Neural cell (in vitro differentiated cells): ENCODE data around the gene GPR150. TPM values are rescaled to one million over a fixed set of nuclear protein-coding genes. Genes with fewer than 3 reads are reported as not detected.

Experiments used
- H2AFZ ChIP-seq: fragments of 200-600, 300-800 bp; sonication (generic), shearing (Covaris generic); 2 replicates; pipeline ENCODE4 v1.6.0; 2014; ENCODE audit warnings: low read depth, mild to moderate bottlenecking, antibody characterized with exemption, low read length, moderate library complexity
- H3F3A ChIP-seq: fragments of 200-600 bp; shearing (Covaris generic); 2 replicates; pipeline ENCODE4 v1.6.1; 2016; ENCODE audit warnings: mild to moderate bottlenecking, moderate library complexity, mixed read lengths, antibody characterized with exemption, low read length; ENCODE audit not compliant: insufficient read depth, poor library complexity, severe bottlenecking
- H3K27ac ChIP-seq: fragments of 200-600, 300-800 bp; sonication (generic), shearing (Covaris generic); 2 replicates; pipeline ENCODE4 v1.5.1; 2014; ENCODE audit warnings: mild to moderate bottlenecking, low read length, moderate library complexity
- H3K27me3 ChIP-seq: fragments of 300-800, 200-600 bp; sonication (generic), shearing (Covaris generic); 2 replicates; pipeline ENCODE4 v1.6.0; 2014; ENCODE audit warnings: mild to moderate bottlenecking, low read depth, low read length, moderate library complexity; ENCODE audit not compliant: insufficient read depth
- H3K36me3 ChIP-seq: fragments of 300-800, 200-600 bp; sonication (generic), shearing (Covaris generic); 2 replicates; pipeline ENCODE4 v1.5.1; 2014; ENCODE audit warnings: mild to moderate bottlenecking, antibody characterized with exemption, low read length, moderate library complexity; ENCODE audit not compliant: insufficient read depth
- H3K4me2 ChIP-seq: fragments of 300-800, 200-600 bp; sonication (generic), shearing (Covaris generic); 2 replicates; pipeline ENCODE4 v1.6.0; 2014; ENCODE audit warnings: mild to moderate bottlenecking, low read length
- H3K4me3 ChIP-seq: fragments of 300-800, 200-600 bp; sonication (generic), shearing (Covaris generic); 2 replicates; pipeline ENCODE4 v1.5.1; 2014; ENCODE audit warnings: mild to moderate bottlenecking, low read length, moderate library complexity
- H3K79me2 ChIP-seq: fragments of 200-600 bp; shearing (Covaris generic); replicated peaks from 2 replicates; pipeline ENCODE4 v1.6.0; 2014; ENCODE audit warnings: mild to moderate bottlenecking, low read length, moderate library complexity; ENCODE audit not compliant: insufficient read depth
- H3K9ac ChIP-seq: fragments of 300-800, 200-600 bp; sonication (generic), shearing (Covaris generic); 2 replicates; pipeline ENCODE4 v1.6.1; 2016; ENCODE audit warnings: mild to moderate bottlenecking, low read length, mixed read lengths
- H3K9me2 ChIP-seq: fragments of 200-600 bp; shearing (Covaris generic); 2 replicates; pipeline ENCODE4 v1.6.1; 2016; ENCODE audit warnings: mild to moderate bottlenecking, low read length, mixed read lengths; ENCODE audit not compliant: insufficient read depth
- H3K9me3 ChIP-seq: fragments of 200-600, 300-800 bp; sonication (generic), shearing (Covaris generic); 2 replicates; pipeline ENCODE4 v1.6.1; 2016; ENCODE audit warnings: mild to moderate bottlenecking, mixed run types, low read length, moderate library complexity, mixed read lengths
- H4K20me1 ChIP-seq: fragments of 200-600 bp; shearing (Covaris generic); 2 replicates; pipeline ENCODE4 v1.6.1; 2016; ENCODE audit warnings: mild to moderate bottlenecking, mixed run types; ENCODE audit not compliant: insufficient read depth
- EP300 ChIP-seq: fragments of 450-650 bp; conservative IDR thresholded peaks from 2 replicates; pipeline ENCODE4 v1.6.1; 2014; ENCODE audit warnings: antibody characterized with exemption, mild to moderate bottlenecking, moderate library complexity; ENCODE audit not compliant: poor library complexity, severe bottlenecking
- EZH2 ChIP-seq: fragments of 200-600, 300-800 bp; shearing (Covaris generic), sonication (generic); IDR thresholded peaks from 2 replicates; pipeline ENCODE4 v1.6.1; 2014; ENCODE audit warnings: antibody characterized with exemption, low read length, borderline replicate concordance, mild to moderate bottlenecking; ENCODE audit not compliant: insufficient read depth, poor library complexity, severe bottlenecking
- MXI1 ChIP-seq: fragments of 450-650 bp; conservative IDR thresholded peaks from 2 replicates; pipeline ENCODE4 v1.6.1; 2014; ENCODE audit warnings: antibody characterized with exemption, mild to moderate bottlenecking; ENCODE audit not compliant: poor library complexity, severe bottlenecking
- POLR2AphosphoS5 ChIP-seq: IDR thresholded peaks from 2 replicates; pipeline ENCODE4 v1.6.1; 2012
- RAD21 ChIP-seq: fragments of 450-650 bp; conservative IDR thresholded peaks from 2 replicates; pipeline ENCODE4 v1.6.1; 2014; ENCODE audit warnings: antibody characterized with exemption, mild to moderate bottlenecking, moderate library complexity
- SMC3 ChIP-seq: fragments of 450-650 bp; conservative IDR thresholded peaks from 2 replicates; pipeline ENCODE4 v1.6.1; 2014; ENCODE audit warnings: antibody characterized with exemption, mild to moderate bottlenecking, moderate library complexity; ENCODE audit not compliant: poor library complexity
- TAF1 ChIP-seq: IDR thresholded peaks from 2 replicates; pipeline ENCODE4 v1.6.1; 2012; ENCODE audit warnings: low read depth
- polyA minus RNA-seq: library from RNA; depleted of rRNA, polyadenylated mRNA; stranded (reverse); fragments of >200 nt; gene quantifications from 2 replicates; pipeline ENCODE4 v1.2.3, GENCODE V29; 2014
- polyA plus RNA-seq: library from polyadenylated mRNA; depleted of rRNA; stranded (reverse); fragments of >200 nt; gene quantifications from 2 replicates; pipeline ENCODE4 v1.2.3, GENCODE V29; 2014
- TF ChIP-seq, protein P1 (sequence below): fragments of 450-650 bp; IDR thresholded peaks from 2 replicates; pipeline ENCODE4 v1.5.1; 2014; ENCODE audit warnings: antibody characterized with exemption, mild to moderate bottlenecking, moderate library complexity; ENCODE audit not compliant: poor library complexity, severe bottlenecking
- TF ChIP-seq, protein P2 (sequence below): IDR thresholded peaks from 2 replicates; pipeline ENCODE4 v1.6.1; 2012; ENCODE audit warnings: borderline replicate concordance

GPR150 gene
- 0.22 TPM in 1 of 2 replicates, not detected in the other for polyA plus RNA-seq
- 0.23 TPM in 1 of 2 replicates, not detected in the other for polyA minus RNA-seq

DNA sequence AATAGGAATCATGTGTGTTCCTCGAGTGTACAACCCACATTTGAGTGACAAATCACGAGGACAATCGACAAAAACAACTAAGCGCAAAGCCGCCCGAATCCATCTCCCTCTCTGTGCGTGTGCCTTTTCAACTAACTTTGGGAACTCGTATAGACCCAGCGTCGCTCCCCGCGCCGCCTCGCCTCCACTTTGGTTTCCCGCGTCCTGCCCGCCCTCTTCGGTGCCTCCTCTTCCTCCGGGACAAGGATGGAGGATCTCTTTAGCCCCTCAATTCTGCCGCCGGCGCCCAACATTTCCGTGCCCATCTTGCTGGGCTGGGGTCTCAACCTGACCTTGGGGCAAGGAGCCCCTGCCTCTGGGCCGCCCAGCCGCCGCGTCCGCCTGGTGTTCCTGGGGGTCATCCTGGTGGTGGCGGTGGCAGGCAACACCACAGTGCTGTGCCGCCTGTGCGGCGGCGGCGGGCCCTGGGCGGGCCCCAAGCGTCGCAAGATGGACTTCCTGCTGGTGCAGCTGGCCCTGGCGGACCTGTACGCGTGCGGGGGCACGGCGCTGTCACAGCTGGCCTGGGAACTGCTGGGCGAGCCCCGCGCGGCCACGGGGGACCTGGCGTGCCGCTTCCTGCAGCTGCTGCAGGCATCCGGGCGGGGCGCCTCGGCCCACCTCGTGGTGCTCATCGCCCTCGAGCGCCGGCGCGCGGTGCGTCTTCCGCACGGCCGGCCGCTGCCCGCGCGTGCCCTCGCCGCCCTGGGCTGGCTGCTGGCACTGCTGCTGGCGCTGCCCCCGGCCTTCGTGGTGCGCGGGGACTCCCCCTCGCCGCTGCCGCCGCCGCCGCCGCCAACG, at the start of gene GPR150:
GPR150 (plus strand) TSS at position 58 of the 840 bp plus-strand sequence; CDS start at position 247, 189 bp downstream.
- no peaks in the 10 kb centered on the region for H3K9me2 ChIP-seq
- H4K20me1 ChIP-seq, result no peaks in the 10 kb centered on the region
- H2AFZ ChIP-seq, result no peak within 1 kb of the TSS
- H3K27ac ChIP-seq, result no peak within 1 kb of the TSS
- peaks cover 10% of the 10 kb centered on the region for H3F3A ChIP-seq
- H3K36me3 ChIP-seq, result no peaks in the 10 kb centered on the region
- peak within 1 kb of the TSS; percentile 71 for H3K4me3 ChIP-seq
- TF ChIP-seq EP300, result no peak
- TF ChIP-seq RAD21, result peak; percentile 21
- TF ChIP-seq, protein P1, sequence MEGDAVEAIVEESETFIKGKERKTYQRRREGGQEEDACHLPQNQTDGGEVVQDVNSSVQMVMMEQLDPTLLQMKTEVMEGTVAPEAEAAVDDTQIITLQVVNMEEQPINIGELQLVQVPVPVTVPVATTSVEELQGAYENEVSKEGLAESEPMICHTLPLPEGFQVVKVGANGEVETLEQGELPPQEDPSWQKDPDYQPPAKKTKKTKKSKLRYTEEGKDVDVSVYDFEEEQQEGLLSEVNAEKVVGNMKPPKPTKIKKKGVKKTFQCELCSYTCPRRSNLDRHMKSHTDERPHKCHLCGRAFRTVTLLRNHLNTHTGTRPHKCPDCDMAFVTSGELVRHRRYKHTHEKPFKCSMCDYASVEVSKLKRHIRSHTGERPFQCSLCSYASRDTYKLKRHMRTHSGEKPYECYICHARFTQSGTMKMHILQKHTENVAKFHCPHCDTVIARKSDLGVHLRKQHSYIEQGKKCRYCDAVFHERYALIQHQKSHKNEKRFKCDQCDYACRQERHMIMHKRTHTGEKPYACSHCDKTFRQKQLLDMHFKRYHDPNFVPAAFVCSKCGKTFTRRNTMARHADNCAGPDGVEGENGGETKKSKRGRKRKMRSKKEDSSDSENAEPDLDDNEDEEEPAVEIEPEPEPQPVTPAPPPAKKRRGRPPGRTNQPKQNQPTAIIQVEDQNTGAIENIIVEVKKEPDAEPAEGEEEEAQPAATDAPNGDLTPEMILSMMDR, result peak; percentile 40
- no peak for TF ChIP-seq MXI1
- no peak for TF ChIP-seq SMC3
- peak within 1 kb of the TSS; percentile 57 for H3K4me2 ChIP-seq
- no peaks in the 10 kb centered on the region for H3K79me2 ChIP-seq
- H3K27me3 ChIP-seq, result peaks cover 41% of the 10 kb centered on the region
- H3K9me3 ChIP-seq, result no peaks in the 10 kb centered on the region
- peak within 1 kb of the TSS; percentile 44 for H3K9ac ChIP-seq

DNA sequence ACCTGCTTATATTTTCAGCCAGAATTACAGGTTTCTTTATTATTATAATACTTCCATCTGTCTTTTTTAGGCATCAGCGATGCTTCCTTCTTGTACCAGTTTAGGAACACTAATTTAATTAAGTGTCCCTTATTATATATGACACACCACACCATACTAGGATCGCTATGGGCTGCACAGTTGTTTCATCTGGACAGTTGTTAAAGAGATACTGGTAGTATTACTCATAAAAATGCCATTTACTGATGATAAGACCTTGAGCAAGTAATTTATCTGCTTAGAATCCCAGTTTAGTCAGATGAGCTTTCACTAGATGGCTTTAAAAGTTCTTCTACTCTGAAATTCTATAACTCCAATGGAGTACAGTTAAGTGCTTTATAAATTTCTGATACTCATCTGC, 47.9 kb upstream of the GPR150 start:
- Histone ChIP-seq H3F3A (no peaks in the 10 kb centered on the region), H3K4me2 (no peak overlapping the region), H4K20me1 (no peaks in the 10 kb centered on the region), H3K79me2 (no peaks in the 10 kb centered on the region), H3K4me3 (no peak overlapping the region), H3K9me3 (no peaks in the 10 kb centered on the region), H3K27ac (no peak overlapping the region), H3K27me3 (no peaks in the 10 kb centered on the region), H3K9ac (no peak overlapping the region), H2AFZ (no peak overlapping the region), H3K36me3 (no peaks in the 10 kb centered on the region), H3K9me2 (no peaks in the 10 kb centered on the region)
- no peak for TF ChIP-seq EZH2
- no peak for TF ChIP-seq POLR2AphosphoS5
- TF ChIP-seq TAF1, result no peak

DNA sequence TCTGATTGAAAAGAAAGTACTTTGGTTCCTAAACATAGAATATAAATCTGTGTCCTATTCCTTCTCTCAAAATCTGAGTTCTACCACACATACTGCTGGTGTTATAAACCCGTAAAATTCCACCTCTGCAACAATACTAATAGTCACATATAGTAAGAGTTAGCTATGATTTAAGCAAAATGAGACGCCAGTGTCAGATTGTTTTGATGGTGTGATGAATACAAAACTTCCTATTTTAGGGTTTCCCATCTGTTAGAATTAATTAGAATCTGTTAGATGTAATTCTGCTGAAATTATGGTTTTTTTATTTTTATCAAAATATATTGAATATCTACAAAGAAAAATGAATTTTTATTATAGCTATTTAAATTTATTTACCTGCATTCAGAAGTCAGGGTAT, 38.3 kb upstream of the GPR150 start:
- no peak overlapping the region for H2AFZ ChIP-seq
- H3K4me3 ChIP-seq, result no peak overlapping the region
- H3K79me2 ChIP-seq, result no peaks in the 10 kb centered on the region
- H3K9ac ChIP-seq, result no peak overlapping the region
- no peak overlapping the region for H3K27ac ChIP-seq
- TF ChIP-seq TAF1 (no peak), SMC3 (no peak), POLR2AphosphoS5 (no peak), RAD21 (no peak), MXI1 (no peak), EP300 (no peak), EZH2 (no peak)
- TF ChIP-seq, protein P1, result no peak
- TF ChIP-seq, protein P2, sequence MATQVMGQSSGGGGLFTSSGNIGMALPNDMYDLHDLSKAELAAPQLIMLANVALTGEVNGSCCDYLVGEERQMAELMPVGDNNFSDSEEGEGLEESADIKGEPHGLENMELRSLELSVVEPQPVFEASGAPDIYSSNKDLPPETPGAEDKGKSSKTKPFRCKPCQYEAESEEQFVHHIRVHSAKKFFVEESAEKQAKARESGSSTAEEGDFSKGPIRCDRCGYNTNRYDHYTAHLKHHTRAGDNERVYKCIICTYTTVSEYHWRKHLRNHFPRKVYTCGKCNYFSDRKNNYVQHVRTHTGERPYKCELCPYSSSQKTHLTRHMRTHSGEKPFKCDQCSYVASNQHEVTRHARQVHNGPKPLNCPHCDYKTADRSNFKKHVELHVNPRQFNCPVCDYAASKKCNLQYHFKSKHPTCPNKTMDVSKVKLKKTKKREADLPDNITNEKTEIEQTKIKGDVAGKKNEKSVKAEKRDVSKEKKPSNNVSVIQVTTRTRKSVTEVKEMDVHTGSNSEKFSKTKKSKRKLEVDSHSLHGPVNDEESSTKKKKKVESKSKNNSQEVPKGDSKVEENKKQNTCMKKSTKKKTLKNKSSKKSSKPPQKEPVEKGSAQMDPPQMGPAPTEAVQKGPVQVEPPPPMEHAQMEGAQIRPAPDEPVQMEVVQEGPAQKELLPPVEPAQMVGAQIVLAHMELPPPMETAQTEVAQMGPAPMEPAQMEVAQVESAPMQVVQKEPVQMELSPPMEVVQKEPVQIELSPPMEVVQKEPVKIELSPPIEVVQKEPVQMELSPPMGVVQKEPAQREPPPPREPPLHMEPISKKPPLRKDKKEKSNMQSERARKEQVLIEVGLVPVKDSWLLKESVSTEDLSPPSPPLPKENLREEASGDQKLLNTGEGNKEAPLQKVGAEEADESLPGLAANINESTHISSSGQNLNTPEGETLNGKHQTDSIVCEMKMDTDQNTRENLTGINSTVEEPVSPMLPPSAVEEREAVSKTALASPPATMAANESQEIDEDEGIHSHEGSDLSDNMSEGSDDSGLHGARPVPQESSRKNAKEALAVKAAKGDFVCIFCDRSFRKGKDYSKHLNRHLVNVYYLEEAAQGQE, result no peak
- no peaks in the 10 kb centered on the region for H3K9me2 ChIP-seq
- H3F3A ChIP-seq, result no peaks in the 10 kb centered on the region
- no peaks in the 10 kb centered on the region for H4K20me1 ChIP-seq
- H3K36me3 ChIP-seq, result no peaks in the 10 kb centered on the region
- no peaks in the 10 kb centered on the region for H3K9me3 ChIP-seq
- no peak overlapping the region for H3K4me2 ChIP-seq
- no peaks in the 10 kb centered on the region for H3K27me3 ChIP-seq
